Measurements from ENCODE around the gene IFNA16.
"Not testable (repeated sequence)": the region's sequence is repeated elsewhere in the genome, so short reads cannot be mapped to it uniquely, and the experiment has no call there.

IFNA16 gene

GRCh38 chr9:21213411-21214326 lies 3.4 kb downstream of the IFNA16 start:
- DNase-seq (ENCODE audit: low read depth in 2 of 2) = peak; percentile 9 to 17
- TF ChIP-seq, protein P1, sequence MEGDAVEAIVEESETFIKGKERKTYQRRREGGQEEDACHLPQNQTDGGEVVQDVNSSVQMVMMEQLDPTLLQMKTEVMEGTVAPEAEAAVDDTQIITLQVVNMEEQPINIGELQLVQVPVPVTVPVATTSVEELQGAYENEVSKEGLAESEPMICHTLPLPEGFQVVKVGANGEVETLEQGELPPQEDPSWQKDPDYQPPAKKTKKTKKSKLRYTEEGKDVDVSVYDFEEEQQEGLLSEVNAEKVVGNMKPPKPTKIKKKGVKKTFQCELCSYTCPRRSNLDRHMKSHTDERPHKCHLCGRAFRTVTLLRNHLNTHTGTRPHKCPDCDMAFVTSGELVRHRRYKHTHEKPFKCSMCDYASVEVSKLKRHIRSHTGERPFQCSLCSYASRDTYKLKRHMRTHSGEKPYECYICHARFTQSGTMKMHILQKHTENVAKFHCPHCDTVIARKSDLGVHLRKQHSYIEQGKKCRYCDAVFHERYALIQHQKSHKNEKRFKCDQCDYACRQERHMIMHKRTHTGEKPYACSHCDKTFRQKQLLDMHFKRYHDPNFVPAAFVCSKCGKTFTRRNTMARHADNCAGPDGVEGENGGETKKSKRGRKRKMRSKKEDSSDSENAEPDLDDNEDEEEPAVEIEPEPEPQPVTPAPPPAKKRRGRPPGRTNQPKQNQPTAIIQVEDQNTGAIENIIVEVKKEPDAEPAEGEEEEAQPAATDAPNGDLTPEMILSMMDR (IDR thresholded peaks at IDR 0.05; ENCODE audit: low read depth, low read length) = peak; percentile 55
- not testable (repeated sequence) for H3K4me3 ChIP-seq (replicated peaks in 1 of 2; ENCODE audit: low read depth in 2 of 2, low read length in 2 of 2)

DNA sequence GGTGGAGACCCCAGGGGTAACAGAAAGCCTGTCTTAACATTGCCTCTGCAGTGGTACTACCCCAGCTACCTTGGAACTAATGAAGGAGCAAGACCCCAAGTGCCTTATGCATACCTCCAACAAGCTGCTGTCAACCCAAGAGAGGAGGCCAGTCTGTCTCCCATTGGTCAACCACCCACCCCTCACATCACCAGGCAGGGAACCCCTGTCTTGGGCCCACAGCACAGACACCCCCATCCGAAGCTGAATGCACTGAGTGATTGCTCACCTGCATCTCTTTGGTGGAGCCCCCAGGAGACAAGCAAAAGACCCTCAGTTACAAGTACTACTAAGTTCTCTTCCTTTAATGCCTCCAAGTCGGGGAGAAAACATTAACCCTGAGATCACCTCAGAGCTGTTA lies 5.0 kb downstream of the IFNA16 start:
- DNase-seq (ENCODE audit: low read depth in 2 of 2); H3K4me3 ChIP-seq (replicated peaks in 1 of 2; ENCODE audit: low read depth in 2 of 2, low read length in 2 of 2): not testable (repeated sequence)

DNA sequence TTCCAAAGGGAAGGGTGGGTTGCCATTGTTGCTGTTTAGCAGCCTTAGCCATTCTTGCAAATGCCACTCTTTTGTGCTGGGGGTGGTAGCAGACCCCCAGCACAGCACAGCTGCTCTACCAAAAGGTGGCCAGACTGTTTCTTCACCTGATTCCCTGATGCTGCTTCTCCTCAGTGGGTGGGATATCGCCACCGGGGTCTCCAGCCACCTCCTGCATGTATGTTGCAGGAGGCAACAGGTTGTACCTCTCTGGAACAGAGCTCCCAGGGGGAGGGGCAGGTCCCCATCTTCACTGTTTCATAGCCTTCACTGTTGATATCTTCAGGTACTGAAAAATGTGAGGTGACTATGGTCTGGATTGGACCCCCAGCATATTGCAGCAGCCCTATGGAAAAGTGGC lies 6.3 kb downstream of the IFNA16 start:
- not testable (repeated sequence) for DNase-seq (ENCODE audit: low read depth in 2 of 2); H3K4me3 ChIP-seq (replicated peaks in 1 of 2; ENCODE audit: low read depth in 2 of 2, low read length in 2 of 2)

GRCh38 chr9:21210311-21210710 lies 6.8 kb downstream of the IFNA16 start:
- no peak for DNase-seq (ENCODE audit: low read depth in 2 of 2)
- TF ChIP-seq, protein P1 (IDR thresholded peaks at IDR 0.05; ENCODE audit: low read depth, low read length) = no peak
- no peak overlapping the region for H3K4me3 ChIP-seq (replicated peaks in 1 of 2; ENCODE audit: low read depth in 2 of 2, low read length in 2 of 2)

DNA sequence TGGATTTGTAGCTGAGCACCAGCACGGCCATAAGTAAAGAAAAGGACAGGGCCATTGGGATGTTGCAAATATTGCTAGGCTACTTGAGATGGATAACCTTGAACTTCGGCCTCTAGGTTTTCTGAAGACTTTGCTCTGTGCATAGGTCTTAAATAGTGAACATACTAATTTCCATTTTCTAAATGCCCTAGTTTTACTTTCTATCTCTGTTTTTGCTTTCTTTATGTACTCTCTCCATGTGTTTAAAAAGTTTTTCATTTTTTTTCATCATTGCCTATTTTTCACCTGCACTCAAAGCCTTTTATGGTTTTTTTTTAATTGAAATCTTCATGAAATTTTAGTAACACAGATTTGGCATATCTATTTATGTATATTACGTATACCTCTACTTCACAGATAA lies 10.1 kb downstream of the IFNA16 start, which contains the start of gene IFNA10:
TSS of gene IFNA10 (minus strand) at position 101 of the 400 bp plus-strand sequence. CDS start at position 55, 46 bp downstream.
- DNase-seq (ENCODE audit: low read depth in 2 of 2); H3K4me3 ChIP-seq (replicated peaks in 1 of 2; ENCODE audit: low read depth in 2 of 2, low read length in 2 of 2): not testable (repeated sequence)

DNA sequence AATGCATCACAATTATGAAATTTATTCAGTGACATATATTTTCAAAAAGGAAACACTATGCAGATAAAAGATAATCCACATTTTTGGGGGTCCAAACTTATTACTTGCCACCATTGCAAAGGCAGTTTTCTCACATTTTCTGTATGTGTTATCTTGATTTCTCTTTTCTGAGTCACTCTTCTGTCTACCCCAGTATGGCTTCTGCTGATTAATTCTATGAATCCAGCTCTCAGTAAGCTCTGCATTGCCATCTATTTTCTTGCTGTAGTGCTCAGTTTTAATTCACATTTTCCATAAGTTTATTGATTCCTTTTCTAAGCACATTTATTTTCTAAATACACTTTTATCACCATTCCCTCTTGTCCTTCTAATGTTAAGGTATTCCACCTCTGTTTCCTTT lies 11.9 kb downstream of the IFNA16 start:
- TF ChIP-seq, protein P1 (IDR thresholded peaks at IDR 0.05; ENCODE audit: low read depth, low read length) = no peak
- DNase-seq (ENCODE audit: low read depth in 2 of 2) = no peak

GRCh38 chr9:21202105-21202504 lies 15.0 kb downstream of the IFNA16 start, which contains the start of gene IFNA7:
IFNA7 (minus strand) TSS chr9:21202205; CDS start chr9:21202165, 40 bp downstream.
- not testable (repeated sequence) for H3K4me3 ChIP-seq (replicated peaks in 1 of 2; ENCODE audit: low read depth in 2 of 2, low read length in 2 of 2); DNase-seq (ENCODE audit: low read depth in 2 of 2)

More for the DNA sequence above, 11.9 kb downstream of the IFNA16 start:
- H3K4me3 ChIP-seq (replicated peaks in 1 of 2; ENCODE audit: low read depth in 2 of 2, low read length in 2 of 2) = no peak overlapping the region

GRCh38 chr9:21194867-21195776 lies 22.0 kb downstream of the IFNA16 start:
- not testable (repeated sequence) for H3K4me3 ChIP-seq (replicated peaks in 1 of 2; ENCODE audit: low read depth in 2 of 2, low read length in 2 of 2)
- TF ChIP-seq, protein P1 (IDR thresholded peaks at IDR 0.05; ENCODE audit: low read depth, low read length) = peak; percentile 54
- DNase-seq (ENCODE audit: low read depth in 2 of 2) = peak; percentile 11 to 33

- not testable (repeated sequence) for H3K4me3 ChIP-seq (replicated peaks in 1 of 2; ENCODE audit: low read depth in 2 of 2, low read length in 2 of 2)
Measured at GRCh38 chr9:21187487-21187886, 29.6 kb downstream of the IFNA16 start, which contains the start of gene IFNA4. IFNA4 (minus strand) TSS chr9:21187587; CDS start chr9:21187531, 56 bp downstream.

More at GRCh38 chr9:21187487-21187886, 29.6 kb downstream of the IFNA16 start, which contains the start of gene IFNA4:
- not testable (repeated sequence) for DNase-seq (ENCODE audit: low read depth in 2 of 2)
